T-helper 1 cell treated with Interleukin-12 subunit alpha and Interleukin-12 subunit beta and Interleukin-4 antibody, amounts not matched to agents 30 ng/mL and 1 ng/mL, for 36 hours (primary cell): ENCODE data around the gene CELSR3. TPM values are rescaled to one million over a fixed set of nuclear protein-coding genes. Genes with fewer than 3 reads are reported as not detected.

ENCODE experiments used
- intact Hi-C: fragments of 100-400 bp; cut with micrococcal nuclease; formaldehyde crosslinking; loops from one replicate; pipeline ENCODE4 v1.15.1; 2024
- total RNA-seq: library from RNA; stranded (reverse); gene quantifications from 2 replicates; pipeline ENCODE4 v1.2.3, GENCODE V29; 2022

Gene CELSR3
- total RNA-seq, 1 donor from 2014 or later = 6.0 TPM

- intact Hi-C loops = loop anchor here (1.0 to 2.0 kb wide), 13 partner anchors 26 to 369 kb away; partner anchors contain the start of genes CCDC51, IP6K2, NCKIPSD and NME6
These were observed 53.3 kb downstream of the CELSR3 start, which contains the start of gene UQCRC1 for GRCh38 chr3:48609088-48610005. UQCRC1 (minus strand) TSS chr3:48609646; CDS start chr3:48609620, 26 bp downstream.

DNA sequence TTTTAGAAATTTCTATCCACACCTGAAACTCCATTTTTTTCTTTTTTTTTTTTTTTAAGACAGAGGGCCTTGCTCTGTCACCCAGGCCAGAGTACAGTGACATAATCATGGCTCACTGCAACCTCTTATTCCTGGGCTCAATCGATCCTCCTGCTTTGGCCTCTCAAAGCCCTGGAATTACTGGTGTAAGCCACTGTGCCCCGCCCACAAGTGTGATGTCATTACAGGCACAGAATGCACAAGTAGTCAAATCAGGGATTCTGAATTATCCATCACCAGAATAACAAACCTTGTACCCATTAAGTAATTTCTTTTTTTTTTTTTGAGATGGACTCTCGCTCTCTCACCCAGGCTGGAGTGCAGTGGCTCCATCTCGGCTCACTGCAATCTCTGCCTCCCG, 55.2 kb downstream of the CELSR3 start:
- intact Hi-C loops = no loop called here

DNA sequence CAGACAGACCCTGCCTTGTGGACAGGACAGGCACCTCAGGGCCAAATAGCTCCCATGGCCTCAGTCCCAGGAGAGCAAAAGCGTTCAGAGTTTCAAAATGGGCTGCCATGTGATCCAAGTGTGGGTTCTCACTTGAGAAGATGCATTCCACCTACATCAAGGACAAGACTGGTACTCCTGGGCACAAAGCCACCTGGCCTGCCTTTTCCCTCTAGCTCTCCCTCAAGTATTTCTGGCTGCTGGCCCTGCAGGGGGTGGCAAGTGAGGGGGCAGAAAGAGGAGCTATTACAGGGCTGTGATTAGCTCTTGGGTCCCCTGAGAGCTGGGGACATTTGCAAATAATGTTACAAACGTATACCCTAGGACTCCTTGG, 61.1 kb downstream of the CELSR3 start:
- intact Hi-C loops = no loop called here

GRCh38 chr3:48600711-48601621, 61.7 kb downstream of the CELSR3 start:
- intact Hi-C loops = no loop called here

DNA sequence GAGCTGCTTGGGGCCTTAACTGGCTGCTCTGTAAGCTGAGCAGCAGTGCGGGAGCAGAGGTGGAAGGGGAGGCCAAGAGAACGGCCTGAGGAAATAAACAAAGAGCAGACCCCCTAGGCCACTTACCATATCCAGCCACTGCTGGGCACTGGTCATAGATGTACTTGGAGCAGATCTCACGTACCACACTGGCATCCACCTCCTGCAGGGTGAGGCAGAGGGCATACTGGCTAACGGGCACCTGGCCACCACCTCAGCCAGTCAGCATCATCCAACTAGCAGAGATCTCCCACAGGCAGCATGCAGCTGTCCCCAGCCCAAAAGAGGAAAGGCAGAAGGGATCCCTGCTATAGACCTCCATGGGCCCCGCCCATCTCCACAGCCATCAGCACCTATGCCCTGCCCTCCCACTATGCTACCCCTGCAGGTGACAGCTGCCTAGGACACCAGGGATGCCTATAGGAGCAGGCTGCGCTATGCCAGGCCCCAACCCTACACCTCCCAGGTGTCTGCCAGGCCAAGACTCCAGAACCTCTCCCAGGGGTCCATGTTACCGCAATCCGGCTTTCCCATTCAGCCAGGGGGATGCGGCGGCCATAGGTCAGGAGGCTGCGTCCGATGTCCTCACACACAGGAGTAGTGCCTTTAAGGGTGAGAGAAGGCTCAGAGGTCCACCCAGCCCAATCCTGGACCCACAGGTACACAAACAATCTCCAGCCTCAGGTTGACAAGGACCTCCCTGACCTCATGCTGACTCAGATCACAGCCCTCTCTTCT, 63.0 kb downstream of the CELSR3 start:
- intact Hi-C loops = no loop called here

- intact Hi-C loops = no loop called here
These were observed 63.6 kb downstream of the CELSR3 start for GRCh38 chr3:48599077-48599501.

DNA sequence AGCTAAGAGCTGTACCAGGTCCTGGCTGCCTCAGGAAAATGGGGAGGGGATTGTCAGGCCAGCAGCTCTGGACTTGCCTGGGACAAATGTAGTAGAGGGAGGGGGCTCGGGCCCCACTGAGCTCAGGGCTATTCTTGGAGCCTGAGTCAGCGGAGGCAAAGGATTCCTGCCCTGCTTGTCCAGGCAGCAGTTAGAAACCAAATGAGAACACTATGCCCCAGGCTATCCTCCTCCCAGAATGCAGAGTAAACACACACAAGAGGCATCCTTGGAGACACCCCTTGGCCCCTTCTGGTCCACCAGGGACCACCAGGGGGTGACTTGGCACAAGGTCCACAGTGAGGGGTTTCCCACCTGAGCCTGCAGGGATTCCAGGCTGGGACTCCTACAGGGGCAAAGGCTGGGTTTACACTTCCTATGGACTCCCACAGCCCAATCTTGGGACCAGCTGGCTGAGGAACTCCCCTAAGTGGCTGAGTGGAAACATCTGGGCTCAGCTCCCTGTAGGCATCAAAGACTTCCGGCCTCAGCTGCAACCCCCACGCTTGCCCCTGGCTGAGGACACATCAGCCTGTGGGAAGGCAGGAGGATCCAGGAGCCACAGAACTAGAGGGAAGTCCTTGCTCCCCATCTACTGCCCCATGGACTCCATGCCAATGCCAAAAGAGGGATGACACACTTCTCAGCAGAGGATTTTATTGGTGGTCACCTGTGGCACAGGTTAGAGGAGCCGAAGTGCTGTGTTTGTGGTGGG, 64.2 kb downstream of the CELSR3 start:
- intact Hi-C loops = no loop called here

GRCh38 chr3:48597408-48597800, 65.3 kb downstream of the CELSR3 start:
- intact Hi-C loops = no loop called here

- intact Hi-C loops = no loop called here
These were observed 65.8 kb downstream of the CELSR3 start for GRCh38 chr3:48596676-48597407.

DNA sequence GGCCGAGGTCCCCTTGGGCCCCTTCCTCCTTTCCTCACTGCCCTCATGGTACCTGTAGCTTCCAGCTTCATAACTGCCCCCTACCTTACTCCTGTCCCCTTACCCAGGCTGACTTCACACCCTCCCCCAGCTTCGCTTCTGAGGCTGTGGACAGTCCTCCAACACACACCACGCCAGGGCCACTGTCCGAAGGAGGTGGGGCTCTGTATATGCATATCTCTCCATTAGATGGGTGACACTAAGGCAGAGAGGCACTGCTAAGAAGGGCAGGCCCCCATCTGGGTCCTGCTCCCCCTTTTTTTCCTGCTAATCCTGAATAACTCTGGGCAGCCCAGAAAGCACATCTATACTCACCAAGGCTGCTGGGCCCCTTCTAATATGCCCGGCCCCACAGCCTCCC, 66.5 kb downstream of the CELSR3 start:
- intact Hi-C loops = no loop called here

GRCh38 chr3:48595526-48596121, 67.1 kb downstream of the CELSR3 start:
- intact Hi-C loops = no loop called here

GRCh38 chr3:48595075-48595525, 67.6 kb downstream of the CELSR3 start, which contains the start of gene COL7A1:
COL7A1 (minus strand) TSS chr3:48595329; CDS start chr3:48595159, 170 bp downstream.
- intact Hi-C loops = no loop called here

- intact Hi-C loops = no loop called here
These were observed 68.2 kb downstream of the CELSR3 start for GRCh38 chr3:48594417-48595049.

DNA sequence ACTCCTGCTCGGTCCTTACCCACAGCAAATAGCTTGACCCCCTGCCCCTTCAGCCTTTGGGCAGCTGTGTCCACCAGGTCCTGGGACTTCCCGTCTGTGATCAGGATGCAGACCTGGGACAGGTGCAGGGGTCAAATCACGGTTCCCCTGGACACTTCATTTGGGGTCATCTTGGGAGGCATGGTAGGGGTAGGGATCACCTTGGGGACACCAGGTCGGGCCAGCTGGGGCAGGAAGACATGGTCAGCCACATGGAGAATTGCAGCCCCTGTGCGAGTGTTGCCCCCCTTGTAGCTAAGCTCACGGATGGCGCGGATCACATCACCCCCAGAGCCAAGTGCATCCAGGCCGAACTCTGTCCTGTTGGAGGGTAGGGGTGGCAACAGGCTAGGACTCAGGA, 69.3 kb downstream of the CELSR3 start:
- intact Hi-C loops = no loop called here

GRCh38 chr3:48592519-48593087, 70.1 kb downstream of the CELSR3 start:
- intact Hi-C loops = no loop called here

DNA sequence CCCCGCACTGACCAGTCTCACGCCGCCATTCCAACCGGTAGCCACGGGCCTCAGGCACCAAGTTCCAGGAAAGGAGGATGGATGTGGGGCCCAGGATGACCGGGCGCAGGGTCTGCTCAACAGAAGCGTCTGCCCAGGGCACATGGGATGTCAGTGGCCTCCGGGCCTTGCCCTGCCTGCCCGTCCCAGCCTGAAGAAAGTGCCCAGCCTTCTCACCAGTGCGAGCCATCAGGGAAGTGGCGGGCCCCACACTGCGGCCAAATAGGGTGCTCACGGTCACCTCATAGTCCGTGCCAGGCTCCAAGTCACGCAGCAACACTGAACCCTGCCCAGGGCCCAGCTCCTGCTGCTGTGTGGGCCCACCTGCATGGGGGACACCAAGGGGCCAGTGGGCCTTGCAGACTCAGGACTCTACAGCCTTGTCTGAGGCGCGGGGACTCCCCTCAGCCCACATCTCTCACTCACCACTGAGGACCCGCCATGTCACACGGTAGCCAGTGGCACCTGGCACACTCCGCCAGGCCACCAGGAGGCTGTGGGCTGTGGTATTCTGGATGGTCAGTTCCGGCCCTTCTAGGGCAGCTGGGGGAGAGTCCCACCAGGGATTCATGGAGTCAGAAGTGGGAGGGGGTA, 70.7 kb downstream of the CELSR3 start:
- intact Hi-C loops = no loop called here

- intact Hi-C loops = no loop called here
These were observed 71.2 kb downstream of the CELSR3 start for GRCh38 chr3:48591436-48591835.

GRCh38 chr3:48588230-48588629, 74.5 kb downstream of the CELSR3 start:
- intact Hi-C loops = no loop called here
